Natural killer cell treated with Interleukin-12 subunit alpha and Interleukin-12 subunit beta and Interleukin-15 and Interleukin-18, amount 100 ng/mL, for 72 hours (primary cell): ENCODE results near the gene NSG1. TPM values are rescaled to one million over a fixed set of nuclear protein-coding genes. Genes with fewer than 3 reads are reported as not detected.

Experiments
- ATAC-seq, 2 donors: fragments of 150-1000 bp; cut with Tn5 transposase in 1 of 2; sonication (Bioruptor Pico), chemical (Tn5 transposase) in 1 of 2; 2 replicates each; pipeline ENCODE4 v1.10.0; 2021
- DNase-seq: peaks from one replicate; pipeline ENCODE4 v3.0.0; 2022; ENCODE audit warnings: low spot score
- H3K27ac Mint-ChIP-seq, 2 donors: 1 replicate in 1 of 2; 2 replicates in 1 of 2; pipeline ENCODE4 v1.8.0; 2022; ENCODE audit warnings: mixed read lengths in 2 of 2, mild to moderate bottlenecking in 1 of 2, moderate library complexity in 1 of 2
- H3K27me3 Mint-ChIP-seq, 2 donors: 1 replicate in 1 of 2; 2 replicates in 1 of 2; pipeline ENCODE4 v1.8.0; 2022; ENCODE audit warnings: mixed read lengths in 2 of 2
- H3K36me3 Mint-ChIP-seq: one replicate; pipeline ENCODE4 v1.8.0; 2022; ENCODE audit warnings: mixed read lengths
- H3K4me1 Mint-ChIP-seq, 2 donors: 1 replicate in 1 of 2; 2 replicates in 1 of 2; pipeline ENCODE4 v1.8.0; 2022; ENCODE audit warnings: low read depth in 2 of 2, mixed read lengths in 2 of 2, mild to moderate bottlenecking in 1 of 2
- H3K4me3 Mint-ChIP-seq: one replicate; pipeline ENCODE4 v1.8.0; 2022; ENCODE audit warnings: mixed read lengths
- H3K9me3 Mint-ChIP-seq: 2 replicates; pipeline ENCODE4 v1.8.0; 2022; ENCODE audit warnings: mixed read lengths
- total RNA-seq, 2 donors: library from RNA; stranded (reverse); gene quantifications; one replicate each; pipeline ENCODE4 v1.2.3, GENCODE V29; 2022

Gene NSG1
- total RNA-seq, 2 donors from 2014 or later: 0.38 TPM; not detected in 1

GRCh38 chr4:4358093-4358854, 28.6 kb upstream of the NSG1 start:
- DNase-seq (no peak), ATAC-seq (no peak)
- Mint-ChIP-seq H3K27ac (no peak overlapping the region), H3K4me3 (no peak overlapping the region), H3K9me3 (no peaks in the 10 kb centered on the region), H3K4me1 (peaks cover 0 to 8% of the 10 kb centered on the region in 2 donors), H3K27me3 (peaks cover 27 to 28% of the 10 kb centered on the region in 2 donors), H3K36me3 (no peaks in the 10 kb centered on the region)

GRCh38 chr4:4361883-4362282, 25.0 kb upstream of the NSG1 start:
- Mint-ChIP-seq H3K27ac (no peak overlapping the region), H3K9me3 (peaks cover 2% of the 10 kb centered on the region), H3K4me3 (no peak overlapping the region), H3K36me3 (no peaks in the 10 kb centered on the region), H3K27me3 (peaks cover 16 to 22% of the 10 kb centered on the region in 2 donors), H3K4me1 (no peaks in the 10 kb centered on the region)
- DNase-seq (no peak), ATAC-seq (no peak)

DNA sequence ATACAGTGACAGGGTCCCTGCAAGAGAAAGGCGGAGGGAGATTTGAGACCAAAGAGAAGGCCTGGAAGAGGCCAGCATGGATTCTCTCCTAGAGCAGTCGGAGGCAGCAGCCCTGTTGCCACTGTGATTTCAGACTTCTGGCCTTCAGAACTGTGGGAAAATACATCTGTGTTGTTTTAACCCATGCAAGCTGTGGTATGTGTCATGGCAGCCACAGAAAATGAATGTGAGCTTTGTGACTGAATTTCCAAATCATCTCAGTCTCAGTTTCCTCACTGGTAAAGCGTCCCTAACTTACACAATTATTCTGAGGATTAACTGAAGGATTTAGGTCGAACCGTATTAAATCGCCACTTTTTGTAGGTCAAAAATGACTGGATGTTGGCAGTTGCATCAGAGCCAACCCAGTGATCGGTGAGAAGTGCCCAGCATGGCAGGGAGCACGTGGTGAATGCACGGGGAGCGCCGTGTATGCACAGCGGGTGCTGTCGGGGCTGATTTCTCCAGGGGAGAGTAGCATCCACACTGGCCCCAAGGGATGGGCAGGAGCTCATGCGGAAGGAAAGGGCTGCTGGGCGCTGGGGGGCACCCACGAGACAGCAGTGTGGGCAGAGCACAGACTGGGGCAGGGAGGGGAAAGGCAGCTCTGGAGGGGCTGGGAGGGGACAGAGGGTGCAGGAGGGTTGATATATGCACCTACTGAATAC, 23.8 kb upstream of the NSG1 start:
- peaks cover 2% of the 10 kb centered on the region for H3K9me3 Mint-ChIP-seq
- ATAC-seq: no peak
- no peak overlapping the region for H3K4me3 Mint-ChIP-seq
- H3K36me3 Mint-ChIP-seq: no peaks in the 10 kb centered on the region
- DNase-seq: no peak
- H3K27me3 Mint-ChIP-seq: peaks cover 8 to 17% of the 10 kb centered on the region in 2 donors
- no peaks in the 10 kb centered on the region for H3K4me1 Mint-ChIP-seq
- H3K27ac Mint-ChIP-seq: no peak overlapping the region

- Mint-ChIP-seq H3K4me1 (no peaks in the 10 kb centered on the region), H3K9me3 (peaks cover 2% of the 10 kb centered on the region), H3K36me3 (no peaks in the 10 kb centered on the region), H3K4me3 (no peak overlapping the region), H3K27me3 (peaks cover 8 to 15% of the 10 kb centered on the region in 2 donors), H3K27ac (no peak overlapping the region)
- ATAC-seq (no peak), DNase-seq (no peak)
These were observed 22.8 kb upstream of the NSG1 start for GRCh38 chr4:4364061-4364460.

- peaks cover 2% of the 10 kb centered on the region for H3K9me3 Mint-ChIP-seq
- no peaks in the 10 kb centered on the region for H3K4me1 Mint-ChIP-seq
- no peaks in the 10 kb centered on the region for H3K36me3 Mint-ChIP-seq
- no peak overlapping the region for H3K27ac Mint-ChIP-seq
- no peak for DNase-seq
- no peak for ATAC-seq
- peaks cover 10 to 16% of the 10 kb centered on the region in 2 donors for H3K27me3 Mint-ChIP-seq
- H3K4me3 Mint-ChIP-seq: no peak overlapping the region
These were observed 22.3 kb upstream of the NSG1 start for GRCh38 chr4:4364486-4365208.

DNA sequence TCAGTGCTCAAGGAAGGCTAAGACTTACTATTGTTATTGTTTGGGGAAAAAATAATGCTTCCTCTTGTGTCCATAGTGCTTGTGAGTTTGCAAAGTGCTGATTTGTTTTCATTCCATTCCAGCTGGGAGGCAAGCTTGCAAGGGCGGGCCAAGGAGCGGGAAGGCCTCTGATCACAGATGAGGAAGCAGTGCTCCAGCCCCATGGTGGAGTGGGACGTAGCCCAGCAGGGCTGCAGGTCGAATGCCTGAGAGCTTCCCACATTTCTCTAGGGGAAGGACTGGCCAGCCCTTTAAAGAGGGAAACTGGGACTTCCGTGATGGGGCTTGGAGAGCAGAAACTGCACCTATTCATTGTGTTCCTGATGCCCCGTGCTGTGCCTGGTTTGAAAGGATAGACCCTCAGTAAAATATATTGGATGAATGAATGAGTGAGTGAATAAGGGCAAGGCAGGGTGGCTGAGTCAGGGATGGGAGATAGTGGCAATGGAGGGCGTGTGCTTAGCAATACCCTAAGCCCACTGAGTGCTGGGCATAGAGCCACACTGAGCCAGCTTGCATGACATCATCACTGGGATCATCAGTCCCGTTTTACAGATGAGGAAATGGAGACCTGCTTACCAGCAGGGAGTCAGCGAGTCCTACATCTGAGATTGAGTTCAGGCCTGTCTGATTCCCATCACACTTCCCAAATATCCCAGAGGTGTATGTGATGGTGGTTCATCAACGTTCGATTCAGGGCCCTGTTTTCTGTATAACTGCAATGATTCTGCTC, 17.9 kb upstream of the NSG1 start:
- Mint-ChIP-seq H3K36me3 (no peaks in the 10 kb centered on the region), H3K27ac (no peak overlapping the region), H3K9me3 (peaks cover 2% of the 10 kb centered on the region), H3K4me1 (no peaks in the 10 kb centered on the region), H3K27me3 (peaks cover 7 to 8% of the 10 kb centered on the region in 2 donors), H3K4me3 (no peak overlapping the region)
- DNase-seq (no peak), ATAC-seq (peak in 1 of 2 donors; percentile 8)

- H3K4me3 Mint-ChIP-seq: no peak overlapping the region
These were observed 12.4 kb upstream of the NSG1 start for GRCh38 chr4:4374388-4375098.

DNA sequence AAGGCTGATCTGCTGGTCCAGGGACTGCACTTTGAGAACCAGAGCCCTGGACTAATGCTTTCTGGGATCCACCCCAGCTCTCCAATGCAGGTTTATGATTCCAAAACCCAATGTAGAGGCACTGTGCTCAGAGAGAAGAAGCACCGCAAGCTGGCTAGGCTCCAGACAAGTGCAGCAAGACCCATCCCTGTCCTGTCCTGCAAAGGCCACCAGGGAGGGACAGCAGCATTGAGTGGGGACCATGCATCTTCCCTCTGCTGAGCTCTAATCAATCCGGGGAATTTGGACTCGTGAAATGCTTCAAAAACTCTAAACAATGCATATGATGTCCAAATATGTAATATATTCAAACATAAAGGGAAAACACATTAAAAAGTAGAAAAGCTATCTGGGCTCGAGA, 10.8 kb upstream of the NSG1 start:
- ATAC-seq (no peak), DNase-seq (no peak)
- H3K27me3 Mint-ChIP-seq: peaks cover 13 to 39% of the 10 kb centered on the region in 2 donors
- no peak overlapping the region for H3K4me3 Mint-ChIP-seq
- no peaks in the 10 kb centered on the region for H3K36me3 Mint-ChIP-seq
- H3K27ac Mint-ChIP-seq: no peak overlapping the region
- no peaks in the 10 kb centered on the region for H3K4me1 Mint-ChIP-seq
- no peaks in the 10 kb centered on the region for H3K9me3 Mint-ChIP-seq

More at GRCh38 chr4:4374388-4375098, 12.4 kb upstream of the NSG1 start:
- Mint-ChIP-seq H3K27ac (no peak overlapping the region), H3K4me1 (no peaks in the 10 kb centered on the region), H3K9me3 (no peaks in the 10 kb centered on the region), H3K36me3 (no peaks in the 10 kb centered on the region), H3K27me3 (peaks cover 13 to 34% of the 10 kb centered on the region in 2 donors)
- DNase-seq (no peak), ATAC-seq (no peak)

DNA sequence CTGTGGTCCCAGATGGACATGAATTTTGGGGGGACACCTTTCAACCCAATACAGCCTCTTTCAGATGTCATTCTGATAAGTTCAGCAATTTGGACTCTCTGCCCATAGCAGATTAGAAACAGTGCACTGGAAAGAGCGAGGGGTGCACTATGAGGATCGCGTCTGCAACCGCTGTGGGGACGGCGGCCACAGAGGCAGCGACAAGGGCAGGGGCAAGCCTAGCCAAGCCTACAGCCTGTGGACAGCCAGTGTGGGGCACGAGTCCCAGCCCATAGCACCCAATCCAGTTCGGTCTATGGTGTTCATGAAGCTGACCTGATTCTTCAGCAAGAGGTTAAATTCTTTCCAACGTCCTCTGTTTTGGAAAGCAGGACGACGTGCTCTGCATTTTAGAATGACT, 9.7 kb upstream of the NSG1 start:
- Mint-ChIP-seq H3K36me3 (no peaks in the 10 kb centered on the region), H3K4me3 (no peak overlapping the region), H3K4me1 (no peaks in the 10 kb centered on the region), H3K27ac (no peak overlapping the region), H3K27me3 (peaks cover 20 to 47% of the 10 kb centered on the region in 2 donors), H3K9me3 (no peaks in the 10 kb centered on the region)
- DNase-seq: no peak
- peak in 1 of 2 donors; percentile 24 for ATAC-seq

DNA sequence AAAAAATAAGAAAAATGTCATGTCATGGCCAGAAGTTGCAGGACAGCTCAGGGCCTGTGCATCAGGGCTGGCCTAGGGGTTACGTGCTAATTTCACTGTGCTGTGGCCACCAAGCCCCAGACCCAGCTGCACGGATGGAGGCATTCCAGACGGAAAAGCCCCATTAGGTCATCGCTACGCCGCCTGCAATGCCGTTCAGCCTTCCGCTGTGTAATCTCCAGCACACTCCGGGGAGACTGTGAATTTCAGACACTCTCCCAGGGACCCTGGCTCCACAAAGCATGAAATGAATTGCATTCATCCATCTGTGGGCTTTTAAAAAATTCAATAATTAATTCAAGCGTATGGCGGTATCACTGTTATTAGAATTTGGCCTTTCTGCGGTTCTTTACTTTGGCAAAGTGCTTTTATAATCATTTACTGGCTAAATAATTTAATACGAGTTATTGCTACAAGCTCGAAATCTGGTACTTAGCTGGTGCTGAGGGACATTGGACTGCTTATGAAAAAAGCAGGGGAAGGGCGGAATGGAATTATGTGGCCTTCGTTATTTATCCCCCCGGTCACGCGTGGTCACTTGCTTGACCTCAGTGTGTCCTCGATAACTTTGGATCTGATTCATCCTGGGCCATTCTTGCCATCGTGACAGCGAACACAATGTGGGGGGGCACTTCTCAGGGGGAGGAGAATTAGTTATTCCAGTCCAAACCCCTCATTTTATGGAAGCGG, 9.0 kb upstream of the NSG1 start:
- Mint-ChIP-seq H3K9me3 (no peaks in the 10 kb centered on the region), H3K27me3 (peaks cover 24 to 52% of the 10 kb centered on the region in 2 donors), H3K27ac (no peak overlapping the region), H3K36me3 (no peaks in the 10 kb centered on the region), H3K4me1 (no peaks in the 10 kb centered on the region), H3K4me3 (no peak overlapping the region)
- no peak for ATAC-seq
- DNase-seq: no peak

GRCh38 chr4:4379540-4380087, 7.3 kb upstream of the NSG1 start:
- Mint-ChIP-seq H3K27ac (no peak overlapping the region), H3K9me3 (no peaks in the 10 kb centered on the region), H3K4me3 (no peak overlapping the region), H3K27me3 (peaks cover 36 to 56% of the 10 kb centered on the region in 2 donors), H3K36me3 (no peaks in the 10 kb centered on the region), H3K4me1 (no peaks in the 10 kb centered on the region)
- ATAC-seq (no peak), DNase-seq (no peak)

- no peak for ATAC-seq
- peaks cover 0 to 8% of the 10 kb centered on the region in 2 donors for H3K4me1 Mint-ChIP-seq
- H3K27ac Mint-ChIP-seq: no peak overlapping the region
- no peaks in the 10 kb centered on the region for H3K36me3 Mint-ChIP-seq
- H3K27me3 Mint-ChIP-seq: peaks cover 43 to 46% of the 10 kb centered on the region in 2 donors
- no peaks in the 10 kb centered on the region for H3K9me3 Mint-ChIP-seq
- DNase-seq: no peak
- H3K4me3 Mint-ChIP-seq: no peak overlapping the region
These were observed 3.8 kb upstream of the NSG1 start for GRCh38 chr4:4383085-4383484.
